Right renal cortex interstitium (tissue), 3 donors: ENCODE measurements around the gene SOX8. TPM values are rescaled to one million over a fixed set of nuclear protein-coding genes. Genes with fewer than 3 reads are reported as not detected.
"Not testable (repeated sequence)": the region's sequence is repeated elsewhere in the genome, so short reads cannot be mapped to it uniquely, and the experiment has no call there.

Experiments
- DNase-seq, 3 donors: peaks; one replicate each; pipeline ENCODE4 v3.0.0-alpha.2; 2013; ENCODE audit warnings: low read depth in 3 of 3, low spot score in 2 of 3
- polyA plus RNA-seq, 3 donors: library from polyadenylated mRNA; unstranded; fragments of 120-200 nt; gene quantifications; one replicate each; pipeline ENCODE4 v1.2.1, GENCODE V29; 2013; ENCODE audit not compliant: insufficient read length in 3 of 3

The SOX8 gene
- 1 to 10 TPM; 2.8 to 3.2 (median 3.0) TPM for polyA plus RNA-seq

GRCh38 chr16:981695-982144 is at the start of gene SOX8:
TSS of gene SOX8 (plus strand) at chr16:981770. CDS start at chr16:981923, 153 bp downstream.
- no peak for DNase-seq

DNA sequence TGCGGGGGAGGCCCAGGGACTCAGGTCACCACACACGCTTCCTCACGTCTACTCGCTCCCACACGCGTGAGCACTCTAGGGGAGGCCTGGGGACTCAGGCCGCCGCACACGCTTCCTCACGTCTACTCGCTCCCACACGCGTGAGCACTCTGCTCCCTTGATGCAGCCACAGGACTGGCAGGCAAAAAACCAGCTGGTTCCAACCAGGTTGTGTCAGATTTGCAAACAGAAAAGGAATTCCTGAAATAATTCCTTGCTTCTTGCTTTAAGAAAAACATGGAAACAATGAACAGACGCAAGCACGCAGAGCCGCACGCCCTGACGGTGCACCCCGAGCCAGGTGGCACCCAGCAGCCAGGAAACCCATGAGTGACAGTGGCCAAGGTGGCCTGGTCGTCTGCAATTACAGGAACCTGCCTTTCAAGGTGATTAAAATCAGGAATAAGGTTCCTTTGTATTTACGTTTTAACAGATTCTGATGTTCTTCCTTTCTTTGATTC is 48.7 kb upstream of the SOX8 start:
- no peak for DNase-seq

GRCh38 chr16:933581-933980 is 48.0 kb upstream of the SOX8 start:
- DNase-seq = no peak

DNA sequence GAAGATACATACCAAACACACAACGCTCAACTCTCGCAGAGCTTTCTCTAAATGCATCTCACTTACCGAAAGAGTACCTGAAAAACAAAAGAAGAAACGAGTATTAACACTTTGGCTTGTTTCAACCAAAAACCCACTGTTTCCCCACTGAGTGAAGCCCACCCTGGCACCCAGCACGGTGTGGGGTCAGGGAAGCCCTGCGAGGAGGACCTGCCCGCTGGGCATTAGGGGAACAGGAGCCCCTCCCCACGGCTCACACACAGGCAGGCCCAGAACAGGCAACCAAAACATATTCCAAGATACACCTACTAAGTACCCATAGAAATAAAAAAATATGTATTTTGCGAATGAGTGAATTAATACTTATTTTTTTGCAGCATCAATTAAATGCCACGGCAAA is 47.4 kb upstream of the SOX8 start:
- no peak for DNase-seq

- DNase-seq = no peak
Observed at GRCh38 chr16:935684-936083, 45.9 kb upstream of the SOX8 start.

DNA sequence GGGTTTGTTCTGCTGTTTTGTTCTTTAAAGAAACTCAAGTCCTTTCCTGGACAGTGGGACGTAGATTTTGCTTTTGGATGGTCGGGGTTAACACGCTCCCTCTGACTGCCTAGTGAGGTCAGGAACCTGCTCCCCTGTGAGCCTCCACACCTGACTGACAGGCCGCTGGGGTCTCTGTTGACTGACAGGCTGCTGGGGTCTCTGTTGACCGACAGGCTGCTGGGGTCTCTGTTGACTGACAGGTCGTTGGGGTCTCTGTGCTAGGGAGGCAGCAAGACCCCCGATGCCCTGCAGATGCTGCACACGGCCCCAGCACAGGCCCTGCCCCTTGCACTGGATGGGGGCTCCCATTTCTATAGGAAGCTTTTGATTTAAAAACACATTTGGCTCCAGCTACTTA is 44.3 kb upstream of the SOX8 start:
- DNase-seq = no peak

DNA sequence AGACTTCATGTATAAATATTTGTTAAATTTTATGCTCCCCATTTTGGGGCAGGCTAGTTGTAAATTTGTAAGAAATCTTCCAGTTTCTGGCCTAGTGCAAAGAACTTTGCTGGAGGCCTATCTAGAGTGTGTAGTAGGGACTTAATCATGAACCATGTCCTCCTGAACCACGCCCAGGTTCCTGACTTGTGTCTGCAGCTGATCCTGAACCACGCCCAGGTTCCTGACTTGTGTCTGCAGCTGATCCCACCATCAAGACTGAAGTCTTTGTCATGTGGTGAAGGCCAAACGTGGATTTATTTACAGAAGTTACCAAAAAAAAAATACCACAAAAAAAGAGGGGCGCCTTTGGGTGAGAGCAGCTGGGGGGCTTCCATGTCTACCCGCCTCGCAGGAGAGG is 43.8 kb upstream of the SOX8 start:
- no peak for DNase-seq

DNA sequence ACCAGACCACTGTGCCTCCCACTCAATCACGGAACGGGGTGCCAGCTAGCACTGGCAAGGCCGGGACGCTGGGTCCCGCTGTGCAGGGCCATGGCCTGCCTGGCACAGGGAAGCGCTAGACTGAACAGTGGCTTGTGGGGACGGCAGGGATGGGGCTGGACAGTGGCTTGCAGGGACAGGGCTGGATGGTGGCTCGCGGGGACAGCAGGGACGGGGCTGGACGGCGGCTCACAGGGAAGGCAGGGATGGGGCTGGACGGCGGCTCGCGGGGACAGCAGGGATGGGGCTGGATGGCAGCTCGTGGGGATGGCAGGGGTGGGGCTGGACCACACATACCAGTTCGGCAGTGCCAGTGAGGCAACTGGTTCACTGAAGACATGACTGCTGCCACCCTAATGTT is 43.4 kb upstream of the SOX8 start:
- DNase-seq = no peak

DNA sequence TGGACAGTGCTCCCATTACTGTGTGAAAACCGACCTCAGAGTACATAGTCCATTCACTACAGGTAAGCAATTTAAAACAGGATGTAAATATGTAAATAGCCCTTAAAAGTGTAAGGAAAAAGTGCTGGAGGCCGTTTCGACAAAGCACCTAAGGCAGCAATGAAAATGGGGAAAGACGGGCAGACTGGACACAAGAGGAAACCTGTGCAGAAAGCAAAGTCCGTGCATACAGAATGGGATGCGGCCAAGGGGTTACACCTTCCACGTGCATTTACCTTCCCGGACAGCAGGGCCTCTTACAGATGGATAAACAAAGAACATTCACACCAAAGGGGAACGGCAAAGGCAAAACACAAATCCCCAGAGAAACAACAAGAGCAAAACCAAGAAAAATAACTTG is 42.8 kb upstream of the SOX8 start:
- no peak for DNase-seq

DNA sequence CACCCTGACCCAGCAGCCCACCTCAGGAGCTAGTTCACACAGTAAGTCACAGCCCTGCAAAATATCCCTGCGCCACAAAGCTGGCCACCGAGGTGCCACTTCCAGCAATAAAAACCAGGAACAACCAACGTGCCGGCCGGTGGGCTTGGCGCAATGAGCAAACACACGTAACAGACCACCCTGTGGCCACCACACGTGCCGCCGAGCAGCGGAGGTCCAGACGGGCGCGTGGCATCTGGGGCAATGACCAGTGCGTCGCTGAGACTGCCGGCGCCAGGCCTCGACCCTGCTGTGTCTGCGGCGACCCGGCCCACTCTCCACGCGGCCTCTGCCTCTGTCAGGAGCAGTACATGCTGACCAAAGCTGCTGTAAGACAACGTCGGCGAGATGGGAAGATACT is 42.3 kb upstream of the SOX8 start:
- no peak for DNase-seq

DNA sequence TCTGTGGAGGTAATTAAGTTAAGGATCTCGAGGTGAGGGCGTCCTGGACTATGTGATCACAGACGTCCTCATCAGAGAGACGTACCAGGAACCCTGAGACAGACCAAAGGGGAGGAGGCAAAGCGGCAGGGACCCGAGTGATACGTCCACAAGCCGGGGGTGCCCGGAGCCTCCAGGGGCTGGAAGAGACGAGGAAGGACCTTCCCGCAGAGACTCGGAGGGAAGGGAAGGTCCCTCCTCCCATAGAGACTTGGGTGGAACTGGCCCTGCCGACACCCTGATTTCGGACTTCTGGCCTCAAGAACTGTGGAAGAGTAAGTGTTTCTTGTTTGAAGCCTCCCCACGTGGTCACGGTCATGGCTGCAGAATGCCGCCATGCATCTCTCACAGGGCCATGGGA is 41.6 kb upstream of the SOX8 start:
- DNase-seq = no peak

- DNase-seq = no peak
Observed at GRCh38 chr16:942436-943060, 39.0 kb upstream of the SOX8 start.

- no peak for DNase-seq
Observed at GRCh38 chr16:943971-944370, 37.6 kb upstream of the SOX8 start.

GRCh38 chr16:945271-946047 is 36.1 kb upstream of the SOX8 start:
- no peak for DNase-seq

DNA sequence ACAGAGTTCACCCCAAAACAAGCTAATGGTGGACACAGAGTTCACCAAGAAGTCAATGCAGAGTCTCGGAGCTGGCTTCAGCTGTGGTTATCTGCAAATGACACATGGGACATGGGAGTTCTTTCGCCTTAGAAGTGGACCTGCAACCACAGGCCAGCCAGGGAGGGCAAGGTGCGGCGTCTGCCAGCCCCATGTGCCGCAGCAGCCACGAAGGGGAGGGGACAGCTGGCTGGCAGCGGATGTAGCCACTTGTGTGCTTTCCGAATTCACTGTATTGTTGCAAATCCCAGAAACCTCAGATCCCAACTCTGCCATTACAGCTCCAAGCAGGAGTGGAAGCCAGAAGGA is 35.5 kb upstream of the SOX8 start:
- DNase-seq = no peak

DNA sequence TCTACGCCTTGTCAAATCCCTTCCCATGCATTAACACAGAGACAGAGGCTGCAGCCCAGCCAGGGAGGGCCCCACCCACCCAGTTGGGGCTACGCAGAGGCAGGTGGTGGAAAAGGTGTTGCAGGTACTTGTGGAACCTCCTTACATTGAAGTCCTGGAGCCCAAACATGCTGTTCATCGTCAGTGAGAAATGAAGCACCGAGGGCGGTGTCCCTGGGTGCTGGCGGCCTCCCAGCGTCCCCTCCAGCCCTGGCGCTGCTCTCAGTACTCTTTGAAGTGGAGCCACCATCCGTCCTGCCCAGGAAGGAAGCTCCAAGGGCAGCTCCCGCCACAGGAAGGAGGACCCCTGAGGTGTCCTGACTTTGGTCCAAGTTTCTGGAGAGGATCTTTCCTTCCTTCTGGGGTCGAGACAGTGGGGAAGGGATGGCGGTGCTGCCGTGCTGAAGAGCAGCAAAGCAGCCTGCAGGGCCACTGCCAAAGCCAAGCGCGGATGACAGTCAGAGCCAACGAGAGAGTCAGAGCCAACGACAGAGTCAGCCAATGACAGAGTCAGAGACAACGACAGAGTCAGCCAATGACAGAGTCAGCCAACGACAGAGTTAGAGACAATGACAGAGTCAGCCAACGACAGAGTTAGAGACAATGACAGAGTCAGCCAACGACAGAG is 34.2 kb upstream of the SOX8 start:
- no peak for DNase-seq

- not testable (repeated sequence) for DNase-seq
Observed at GRCh38 chr16:947922-948303, 33.7 kb upstream of the SOX8 start.

GRCh38 chr16:948767-949166 is 32.8 kb upstream of the SOX8 start:
- DNase-seq = not testable (repeated sequence)

- DNase-seq = not testable (repeated sequence)
Observed at GRCh38 chr16:950733-951573, 30.6 kb upstream of the SOX8 start.

DNA sequence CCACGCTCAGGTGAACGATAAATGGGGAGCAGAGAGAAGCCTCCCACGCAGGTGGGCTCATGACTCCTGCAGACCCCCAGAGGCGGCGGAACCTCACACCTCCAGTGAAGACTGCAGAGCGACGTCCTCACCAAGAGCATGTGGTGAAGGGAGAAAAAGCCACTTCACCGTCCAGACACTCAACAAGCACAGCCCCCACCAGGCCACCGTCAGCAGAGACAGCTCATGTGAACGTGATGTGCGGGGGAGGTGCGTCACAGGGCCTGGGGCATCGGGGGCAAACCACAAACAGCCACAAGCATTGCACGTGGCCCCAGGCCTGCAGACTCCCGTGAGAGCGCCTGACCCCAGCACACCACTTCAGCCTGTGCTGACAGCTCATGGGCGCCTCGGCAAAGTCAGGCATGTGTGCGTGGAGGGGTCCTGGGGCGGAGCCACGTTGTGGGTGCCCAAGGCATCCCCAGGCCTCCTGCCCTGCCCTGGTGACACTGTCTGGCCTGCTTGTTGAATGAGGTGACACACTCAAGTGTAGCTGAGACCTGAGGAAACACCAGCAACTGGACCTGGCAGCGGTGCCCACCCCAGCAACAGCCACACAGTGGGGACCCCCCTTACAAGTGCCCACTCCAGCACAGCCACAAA is 29.8 kb upstream of the SOX8 start:
- DNase-seq = no peak
